H1 (cell line): Measurements from ENCODE around the gene FASTK. TPM values are rescaled to one million over a fixed set of nuclear protein-coding genes. Genes with fewer than 3 reads are reported as not detected.

Source experiments
- CTCF ChIA-PET: fragments of 300-600 bp; sonication (Branson Sonifier 250); formaldehyde crosslinking; loops from one replicate; lab custom pipeline; 2021; ENCODE audit not compliant: partially characterized antibody; lab: Charles Lee
- POLR2A ChIA-PET: fragments of 300-600 bp; sonication (Branson Sonifier 250); formaldehyde crosslinking; loops from one replicate; lab custom pipeline; 2021; ENCODE audit warnings: inconsistent platforms; ENCODE audit not compliant: partially characterized antibody; lab: Charles Lee
- DNase-seq, 2 experiments: peaks; one replicate each; pipeline versions ENCODE4 v3.0.0 to v3.0.0-alpha.2; 2010 to 2022; ENCODE audit warnings: low spot score in 2 of 2, low read depth in 1 of 2, mixed read lengths in 1 of 2
- FAIRE-seq: peaks from 2 replicates; lab custom pipeline; 2011; peaks lifted over from hg19 to GRCh38; lab: Jason Lieb, UNC
- H2AFZ ChIP-seq: 2 replicates; pipeline ENCODE4 v1.8.1; 2012; ENCODE audit warnings: low read length, inconsistent platforms
- H2AK5ac ChIP-seq: 2 replicates; pipeline ENCODE4 v1.6.1; 2013; ENCODE audit warnings: low read depth, low read length
- H2BK120ac ChIP-seq: replicated peaks from 2 replicates; pipeline ENCODE3; 2013; ENCODE audit warnings: low read depth, low read length, inconsistent platforms
- H2BK12ac ChIP-seq: 2 replicates; pipeline ENCODE4 v1.6.1; 2013; ENCODE audit warnings: low read depth, low read length
- H2BK15ac ChIP-seq: 2 replicates; pipeline ENCODE4 v1.6.1; 2013; ENCODE audit warnings: low read length
- H2BK20ac ChIP-seq: 2 replicates; pipeline ENCODE4 v1.6.1; 2013; ENCODE audit warnings: low read length
- H2BK5ac ChIP-seq: 2 replicates; pipeline ENCODE4 v1.6.1; 2013; ENCODE audit warnings: low read depth, low read length
- H3K14ac ChIP-seq: 2 replicates; pipeline ENCODE4 v1.6.1; 2013; ENCODE audit warnings: inconsistent platforms; ENCODE audit not compliant: insufficient read length
- H3K18ac ChIP-seq: 2 replicates; pipeline ENCODE4 v1.6.1; 2013; ENCODE audit warnings: low read length; ENCODE audit errors: extremely low read depth
- H3K23ac ChIP-seq: 2 replicates; pipeline ENCODE4 v1.6.1; 2013; ENCODE audit warnings: inconsistent platforms; ENCODE audit not compliant: insufficient read length
- H3K23me2 ChIP-seq: 2 replicates; pipeline ENCODE4 v1.6.1; 2013; ENCODE audit warnings: low read depth, low read length
- H3K27ac ChIP-seq: 2 replicates; pipeline ENCODE4 v1.6.1; 2011; ENCODE audit warnings: low read depth, low read length, inconsistent platforms
- H3K27me3 ChIP-seq, 4 experiments: replicated peaks in 1 of 4; 1 replicate in 1 of 4; 2 replicates in 3 of 4; pipeline versions ENCODE4 v1.6.1 to v1.8.1; 2011 to 2013; ENCODE audit warnings: low read length in 3 of 4, mild to moderate bottlenecking in 3 of 4, inconsistent platforms in 2 of 4, mixed read lengths in 2 of 4, moderate library complexity in 1 of 4; ENCODE audit not compliant: control insufficient read depth in 3 of 4, insufficient read depth in 3 of 4; ENCODE audit errors: extremely low read depth in 1 of 4
- H3K36me3 ChIP-seq, 4 experiments: 2 replicates each; pipeline versions ENCODE4 v1.6.1 to v1.8.1; 2011 to 2013; ENCODE audit warnings: mild to moderate bottlenecking in 4 of 4, low read length in 3 of 4, moderate library complexity in 2 of 4, control low read depth in 1 of 4, inconsistent platforms in 1 of 4; ENCODE audit not compliant: insufficient read depth in 4 of 4, control insufficient read depth in 2 of 4
- H3K4ac ChIP-seq: replicated peaks from 2 replicates; pipeline ENCODE3; 2013; ENCODE audit warnings: low read length, low read depth, mixed read lengths, inconsistent platforms; ENCODE audit not compliant: insufficient read length
- H3K4me1 ChIP-seq, 4 experiments: replicated peaks in 1 of 4; 1 replicate in 1 of 4; 2 replicates in 3 of 4; pipeline versions ENCODE4 v1.6.1 to v1.8.1; 2011 to 2013; ENCODE audit warnings: low read length in 3 of 4, inconsistent platforms in 2 of 4, mixed read lengths in 1 of 4; ENCODE audit not compliant: insufficient read depth in 4 of 4, control insufficient read depth in 3 of 4
- H3K4me2 ChIP-seq, 2 experiments: 2 replicates each; pipeline versions ENCODE4 v1.6.1 to v1.8.1; 2011 to 2013; ENCODE audit warnings: low read depth in 2 of 2, low read length in 2 of 2, control low read depth in 1 of 2, inconsistent platforms in 1 of 2, mild to moderate bottlenecking in 1 of 2; ENCODE audit not compliant: insufficient read depth in 1 of 2
- H3K4me3 ChIP-seq, 4 experiments: fragments of 200-600, 300-600 bp in 1 of 4; sonication (generic), shearing (Covaris generic), sonication (Bioruptor Twin) in 1 of 4; 2 replicates each; pipeline versions ENCODE4 v1.5.1 to v1.8.1; 2011 to 2016; ENCODE audit warnings: low read length in 4 of 4, low read depth in 3 of 4, control low read depth in 2 of 4, inconsistent platforms in 2 of 4, mild to moderate bottlenecking in 2 of 4, mixed read lengths in 1 of 4, moderate library complexity in 1 of 4; ENCODE audit not compliant: insufficient read depth in 2 of 4; ENCODE audit errors: extremely low read depth in 1 of 4
- H3K56ac ChIP-seq: replicated peaks from 2 replicates; pipeline ENCODE3; 2013; ENCODE audit warnings: low read depth, mild to moderate bottlenecking, mixed read lengths, low read length, inconsistent platforms; ENCODE audit not compliant: insufficient read length
- H3K79me1 ChIP-seq: 2 replicates; pipeline ENCODE4 v1.6.1; 2013; ENCODE audit warnings: low read depth, low read length, control low read depth
- H3K79me2 ChIP-seq, 2 experiments: 2 replicates each; pipeline versions ENCODE4 v1.6.1 to v1.8.1; 2012 to 2013; ENCODE audit warnings: low read length in 2 of 2, mild to moderate bottlenecking in 2 of 2, inconsistent platforms in 1 of 2; ENCODE audit not compliant: insufficient read depth in 2 of 2, control insufficient read depth in 1 of 2
- H3K9ac ChIP-seq, 4 experiments: replicated peaks in 1 of 4; 1 replicate in 1 of 4; 2 replicates in 3 of 4; pipeline versions ENCODE4 v1.6.1 to v1.8.1; 2011 to 2013; ENCODE audit warnings: low read depth in 3 of 4, low read length in 3 of 4, control low read depth in 2 of 4, mild to moderate bottlenecking in 2 of 4, moderate library complexity in 2 of 4, inconsistent platforms in 1 of 4; ENCODE audit errors: extremely low read depth in 1 of 4
- H3K9me3 ChIP-seq, 2 experiments: 2 replicates each; pipeline versions ENCODE4 v1.6.1 to v1.8.1; 2012 to 2013; ENCODE audit warnings: mild to moderate bottlenecking in 2 of 2, moderate library complexity in 2 of 2, control low read depth in 1 of 2, inconsistent platforms in 1 of 2, low read depth in 1 of 2, low read length in 1 of 2, mixed read lengths in 1 of 2; ENCODE audit not compliant: insufficient read depth in 2 of 2
- H4K20me1 ChIP-seq, 2 experiments: replicated peaks in 1 of 2; 2 replicates each; pipeline versions ENCODE3 to v1.8.1; 2011 to 2013; ENCODE audit warnings: inconsistent platforms in 2 of 2, low read length in 2 of 2, mild to moderate bottlenecking in 1 of 2; ENCODE audit not compliant: insufficient read depth in 2 of 2, control insufficient read depth in 1 of 2
- H4K5ac ChIP-seq: 2 replicates; pipeline ENCODE4 v1.6.1; 2013; ENCODE audit warnings: low read length, low read depth, mixed read lengths, inconsistent platforms; ENCODE audit not compliant: insufficient read length
- H4K8ac ChIP-seq: 2 replicates; pipeline ENCODE4 v1.8.0; 2013; ENCODE audit warnings: mild to moderate bottlenecking, moderate library complexity, low read length, inconsistent platforms; ENCODE audit not compliant: insufficient read depth; ENCODE audit errors: extremely low read depth
- H4K91ac ChIP-seq: replicated peaks from 2 replicates; pipeline ENCODE3; 2013; ENCODE audit warnings: low read length, mixed read lengths, inconsistent platforms; ENCODE audit not compliant: insufficient read length
- ASH2L ChIP-seq: fragments of 200-600, 300-600 bp; sonication (generic); IDR thresholded peaks from one replicate; pipeline ENCODE4 v1.7.1; 2017; ENCODE audit warnings: low read length
- CBX5 ChIP-seq: fragments of 300-800, 300-1000 bp; sonication (generic); IDR thresholded peaks from 2 replicates; pipeline ENCODE4 v1.7.1; 2016; ENCODE audit warnings: antibody characterized with exemption, low read length, low read depth
- CREB1 ChIP-seq: IDR thresholded peaks from 2 replicates; pipeline ENCODE4 v1.6.1; 2012; ENCODE audit warnings: inconsistent platforms
- GABPA ChIP-seq: IDR thresholded peaks from 2 replicates; pipeline ENCODE4 v1.6.1; 2011; ENCODE audit warnings: mild to moderate bottlenecking, low read length, moderate library complexity, borderline replicate concordance; ENCODE audit not compliant: insufficient read depth
- SUZ12 ChIP-seq: fragments of 200-600 bp; sonication (generic); IDR thresholded peaks from 2 replicates; pipeline ENCODE4 v1.6.1; 2012; ENCODE audit warnings: mild to moderate bottlenecking, inconsistent platforms, low read length, moderate library complexity, mixed read lengths
- WGBS, 2 experiments: shearing (Covaris generic) in 1 of 2; methylation state at CpG; one replicate each; pipeline versions ENCODE4 v1.1.6 to v1.1.7; 2013 to 2015; ENCODE audit warnings: low lambda C conversion rate in 2 of 2, mixed read lengths in 2 of 2, inconsistent platforms in 1 of 2, low coverage in 1 of 2, missing lambda C conversion rate in 1 of 2; ENCODE audit not compliant: insufficient replicate concordance in 2 of 2, insufficient coverage in 1 of 2, insufficient read length in 1 of 2; ENCODE audit errors: extremely low coverage in 1 of 2, missing lambda C conversion rate in 1 of 2; 5-methylcytosine and 5-hydroxymethylcytosine counted together
- polyA plus RNA-seq, 7 experiments: library from polyadenylated mRNA; depleted of rRNA in 3 of 7; stranded (reverse) in 5 of 7; unstranded in 2 of 7; fragments of >200 nt in 5 of 7; fragments of 200-250 nt in 2 of 7; gene quantifications; 1 replicate in 5 of 7; 2 replicates in 1 of 7; 4 replicates in 1 of 7; pipeline versions ENCODE4 v1.2.1 to v1.2.3, GENCODE V29; 2011 to 2013; ENCODE audit warnings: missing spikeins in 2 of 7, mixed read lengths in 2 of 7
- total RNA-seq: library from RNA; stranded (reverse); fragmentation: NEBNext Ultra II Directional; extraction: Animal tissue kit (Norgen Biotek cat#: 25700); gene quantifications from 2 replicates; pipeline ENCODE4 v1.2.1, GENCODE V29; 2021

Gene FASTK
- total and polyA plus RNA-seq, 2 of the 8 experiments (the other 6 are each of a cell fraction or from before 2014, with no cell fraction given) = 39.4 to 84.0 TPM

DNA sequence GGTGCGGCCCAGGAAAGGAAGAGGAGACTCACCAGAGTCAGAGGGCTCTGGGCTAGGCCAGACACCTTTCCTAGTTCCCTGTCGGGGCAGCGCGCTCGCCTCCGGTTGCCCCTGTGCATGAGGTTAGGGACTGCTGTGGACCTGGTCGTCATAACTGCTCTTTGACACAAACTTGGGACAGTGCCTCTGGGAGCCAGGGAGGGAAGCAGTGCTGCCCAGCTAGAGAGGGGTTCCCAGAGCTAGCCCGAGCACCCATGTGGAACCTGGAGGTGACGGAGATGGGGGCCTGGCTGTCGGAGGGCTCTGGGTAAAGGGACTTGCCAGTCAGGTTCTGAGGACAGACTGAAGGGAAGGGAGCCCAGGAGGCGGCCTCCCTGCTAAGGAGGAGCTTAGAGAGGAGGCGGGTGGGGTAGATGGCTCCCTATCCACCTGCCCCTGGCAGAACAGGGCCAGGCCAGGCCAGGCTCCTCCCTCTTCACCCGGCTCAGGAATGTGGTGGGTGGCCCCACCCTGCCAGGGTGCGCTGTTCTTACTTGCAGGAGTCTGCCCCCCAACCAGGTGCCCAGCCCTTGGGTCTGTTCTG, 35.3 kb upstream of the FASTK start:
- H3K4me2 ChIP-seq = peak overlapping the region; percentile 55 to 70
- H3K18ac ChIP-seq = no peak overlapping the region
- H3K23ac ChIP-seq = no peak overlapping the region
- no peak for FAIRE-seq
- H3K27ac ChIP-seq = no peak overlapping the region
- H2BK5ac ChIP-seq = no peak overlapping the region
- no peak overlapping the region for H3K56ac ChIP-seq
- peaks cover 0 to 16% of the 10 kb centered on the region in 2 experiments; a peak in 2 of 4 replicates for H3K79me2 ChIP-seq
- no peak overlapping the region for H2BK120ac ChIP-seq
- peaks cover 0 to 18% (median 4%) of the 10 kb centered on the region in 4 experiments; a peak in 2 of 8 replicates for H3K36me3 ChIP-seq
- H3K4me3 ChIP-seq = peak overlapping the region in 3 of 4 experiments; percentile 12 to 59 (median 32); a peak in 5 of 8 replicates
- H3K79me1 ChIP-seq = peaks cover 5% of the 10 kb centered on the region
- H4K5ac ChIP-seq = no peak overlapping the region
- H3K27me3 ChIP-seq = peaks cover 0 to 15% (median 9%) of the 10 kb centered on the region in 4 experiments; a peak in 3 of 7 replicates
- 64% methylated on average over 14 of the region's 14 CpGs; no CpG with 5 or more reads in 1 of the 2 experiments for WGBS, 2 experiments
- no peak overlapping the region for H3K9ac ChIP-seq
- H4K20me1 ChIP-seq = peaks cover 44 to 55% of the 10 kb centered on the region in 2 experiments
- TF ChIP-seq CREB1 (0 out of 2 replicates have a peak, but pooled peaks have one; percentile 8), CBX5 (no peak), SUZ12 (0 out of 2 replicates have a peak, but pooled peaks have one; percentile 16), GABPA (0 out of 2 replicates have a peak, but pooled peaks have one; percentile 28), ASH2L (no peak)
- H2BK20ac ChIP-seq = no peak overlapping the region
- peaks cover 7% of the 10 kb centered on the region for H3K23me2 ChIP-seq
- no peak overlapping the region for H2BK15ac ChIP-seq
- no peaks in the 10 kb centered on the region for H3K9me3 ChIP-seq
- H4K91ac ChIP-seq = no peak overlapping the region
- H3K14ac ChIP-seq = no peak overlapping the region
- ChIA-PET CTCF (interaction anchor here (0.6 to 22.4 kb wide), 18 partner anchors 8 to 130 kb away, joined by 3 to 448 read pairs (median 4); partner anchors contain the start of genes AGAP3, CDK5, SLC4A2 and TMUB1), POLR2A (interaction anchor here (0.6 to 2.7 kb wide), 8 partner anchors 8 to 111 kb away, joined by 3 to 9 read pairs (median 4); partner anchors contain the start of genes ABCF2 and FASTK)
- H4K8ac ChIP-seq = peak overlapping the region; percentile 72; the same call in 1 of the 2 replicates
- no peak overlapping the region for H2AK5ac ChIP-seq
- H2AFZ ChIP-seq = no peak overlapping the region
- H3K4ac ChIP-seq = no peak overlapping the region
- no peak for DNase-seq
- no peak overlapping the region for H2BK12ac ChIP-seq
- H3K4me1 ChIP-seq = peaks cover 0 to 23% (median 15%) of the 10 kb centered on the region in 4 experiments; a peak in 6 of 7 replicates
